GM06990 (cell line): ENCODE results near the gene LRRC37B.
"Not testable (repeated sequence)": the region's sequence is repeated elsewhere in the genome, so short reads cannot be mapped to it uniquely, and the experiment has no call there.

Experiments
- DNase-seq: peaks from one replicate; pipeline ENCODE4 v3.0.0-alpha.2; 2011; ENCODE audit not compliant: insufficient read length; ENCODE audit errors: extremely low read depth
- H3K27me3 ChIP-seq: replicated peaks from 2 replicates; pipeline ENCODE4 v1.6.0; 2011; ENCODE audit warnings: low read length; ENCODE audit not compliant: control insufficient read depth, insufficient read depth
- H3K36me3 ChIP-seq: 2 replicates; pipeline ENCODE4 v1.5.1; 2011; ENCODE audit warnings: low read length; ENCODE audit not compliant: control insufficient read depth, insufficient read depth
- H3K4me3 ChIP-seq: replicated peaks from 2 replicates; pipeline ENCODE4 v1.5.1; 2011; ENCODE audit warnings: low read depth, mild to moderate bottlenecking, control low read depth, low read length
- TF ChIP-seq, protein P1 (sequence below): IDR thresholded peaks from 2 replicates; pipeline ENCODE4 v1.5.1; 2011; ENCODE audit warnings: low read length, control low read depth, mild to moderate bottlenecking, inconsistent platforms; ENCODE audit not compliant: insufficient read depth, poor library complexity, severe bottlenecking

The LRRC37B gene

DNA sequence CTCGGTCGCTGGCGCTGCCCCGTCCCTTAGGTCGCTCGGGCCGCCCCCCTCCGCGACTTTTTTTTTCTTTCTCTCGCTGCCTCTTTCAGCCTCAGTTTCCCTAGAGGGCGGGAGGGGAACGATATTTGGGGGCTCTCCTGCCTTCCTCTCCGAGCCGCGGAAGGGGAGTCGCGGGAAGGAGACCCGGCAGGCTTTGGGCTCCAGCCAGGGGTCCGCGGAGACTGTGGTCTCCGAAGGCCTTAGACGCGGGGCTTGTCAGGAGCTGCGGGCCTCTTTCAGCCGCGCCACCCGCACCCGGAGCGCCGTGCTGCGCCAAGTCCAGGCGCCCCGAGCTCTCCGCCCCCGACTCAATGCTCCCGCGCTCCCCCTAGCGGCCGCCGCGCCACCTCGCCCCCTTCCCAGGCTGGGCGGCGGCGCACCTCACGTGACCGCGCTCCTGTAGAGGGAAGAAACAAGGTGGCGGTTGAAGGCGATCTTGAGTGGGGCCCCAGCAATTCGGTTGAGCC lies at the start of gene LRRC37B:
Gene LRRC37B, plus strand, starts transcription at position 427 of the 506 bp plus-strand sequence. CDS start 14,010 bp downstream, outside the sequence.
- peak within 1 kb of the TSS; percentile 96 for H3K4me3 ChIP-seq
- peak; percentile 90 for DNase-seq
- no peaks in the 10 kb centered on the region for H3K36me3 ChIP-seq
- TF ChIP-seq, protein P1, sequence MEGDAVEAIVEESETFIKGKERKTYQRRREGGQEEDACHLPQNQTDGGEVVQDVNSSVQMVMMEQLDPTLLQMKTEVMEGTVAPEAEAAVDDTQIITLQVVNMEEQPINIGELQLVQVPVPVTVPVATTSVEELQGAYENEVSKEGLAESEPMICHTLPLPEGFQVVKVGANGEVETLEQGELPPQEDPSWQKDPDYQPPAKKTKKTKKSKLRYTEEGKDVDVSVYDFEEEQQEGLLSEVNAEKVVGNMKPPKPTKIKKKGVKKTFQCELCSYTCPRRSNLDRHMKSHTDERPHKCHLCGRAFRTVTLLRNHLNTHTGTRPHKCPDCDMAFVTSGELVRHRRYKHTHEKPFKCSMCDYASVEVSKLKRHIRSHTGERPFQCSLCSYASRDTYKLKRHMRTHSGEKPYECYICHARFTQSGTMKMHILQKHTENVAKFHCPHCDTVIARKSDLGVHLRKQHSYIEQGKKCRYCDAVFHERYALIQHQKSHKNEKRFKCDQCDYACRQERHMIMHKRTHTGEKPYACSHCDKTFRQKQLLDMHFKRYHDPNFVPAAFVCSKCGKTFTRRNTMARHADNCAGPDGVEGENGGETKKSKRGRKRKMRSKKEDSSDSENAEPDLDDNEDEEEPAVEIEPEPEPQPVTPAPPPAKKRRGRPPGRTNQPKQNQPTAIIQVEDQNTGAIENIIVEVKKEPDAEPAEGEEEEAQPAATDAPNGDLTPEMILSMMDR, result peak; percentile 83
- H3K27me3 ChIP-seq, result no peaks in the 10 kb centered on the region

DNA sequence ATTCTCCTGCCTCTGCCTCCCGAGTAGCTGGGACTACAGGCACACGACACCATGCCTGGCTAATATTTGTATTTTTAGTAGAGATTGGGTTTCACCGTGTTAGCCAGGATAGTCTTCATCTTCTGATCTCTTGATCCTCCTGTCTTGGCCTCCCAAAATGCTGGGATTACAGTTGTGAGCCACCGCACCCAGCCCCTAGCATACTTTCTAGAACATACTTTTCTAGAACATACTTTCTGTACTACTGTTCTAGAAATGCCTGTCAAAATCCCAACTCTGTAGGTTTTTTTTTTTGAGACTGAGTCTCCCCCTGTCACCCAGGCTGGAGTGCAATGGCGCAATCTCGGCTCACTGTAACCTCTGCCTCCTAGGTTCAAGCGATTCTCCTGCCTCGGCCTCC lies 43.1 kb upstream of the LRRC37B start:
- H3K36me3 ChIP-seq, H3K27me3 ChIP-seq, DNase-seq, H3K4me3 ChIP-seq: not testable (repeated sequence)

DNA sequence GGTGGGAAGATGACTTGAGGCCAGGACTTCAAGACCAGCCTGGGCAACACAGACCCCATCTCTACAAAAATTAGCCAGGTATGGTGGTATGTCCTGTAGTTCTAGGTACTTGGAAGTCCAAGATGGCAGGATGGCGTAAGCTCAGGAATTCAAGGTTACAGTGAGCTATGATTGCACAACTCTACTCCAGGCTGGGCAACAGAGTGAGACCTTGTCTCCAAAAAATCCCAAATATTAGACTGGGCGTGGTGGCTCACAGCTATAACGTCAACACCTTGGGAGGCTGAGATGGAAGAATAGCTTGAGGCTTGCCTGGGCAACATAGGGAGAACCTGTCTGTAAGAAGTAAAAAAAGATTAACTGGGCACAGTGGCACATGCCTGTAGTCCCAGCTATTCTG lies 39.5 kb upstream of the LRRC37B start:
- TF ChIP-seq, protein P1, result no peak
- no peaks in the 10 kb centered on the region for H3K27me3 ChIP-seq
- H3K4me3 ChIP-seq, result no peak overlapping the region
- peaks cover 2% of the 10 kb centered on the region for H3K36me3 ChIP-seq
- no peak for DNase-seq

DNA sequence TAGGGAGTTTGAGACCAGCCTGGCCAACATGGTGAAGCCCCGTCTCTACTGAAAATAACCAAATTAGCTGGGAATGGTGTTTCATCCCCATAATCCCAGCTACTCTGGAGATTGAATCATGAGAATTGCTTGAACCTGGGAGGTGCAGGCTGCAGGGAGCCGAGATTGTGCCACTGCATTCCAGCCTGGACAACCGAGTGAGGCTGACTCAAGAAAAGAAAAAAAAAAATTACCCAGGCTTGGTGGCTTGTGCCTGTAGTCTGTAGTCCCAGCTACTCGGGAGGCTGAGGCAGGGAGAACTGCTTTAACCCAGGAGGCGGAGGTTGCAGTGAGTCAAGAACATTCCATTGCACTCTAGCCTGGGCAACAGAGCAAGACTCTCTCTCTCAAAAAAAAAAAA lies 36.8 kb upstream of the LRRC37B start:
- H3K4me3 ChIP-seq, H3K36me3 ChIP-seq, H3K27me3 ChIP-seq, DNase-seq: not testable (repeated sequence)

DNA sequence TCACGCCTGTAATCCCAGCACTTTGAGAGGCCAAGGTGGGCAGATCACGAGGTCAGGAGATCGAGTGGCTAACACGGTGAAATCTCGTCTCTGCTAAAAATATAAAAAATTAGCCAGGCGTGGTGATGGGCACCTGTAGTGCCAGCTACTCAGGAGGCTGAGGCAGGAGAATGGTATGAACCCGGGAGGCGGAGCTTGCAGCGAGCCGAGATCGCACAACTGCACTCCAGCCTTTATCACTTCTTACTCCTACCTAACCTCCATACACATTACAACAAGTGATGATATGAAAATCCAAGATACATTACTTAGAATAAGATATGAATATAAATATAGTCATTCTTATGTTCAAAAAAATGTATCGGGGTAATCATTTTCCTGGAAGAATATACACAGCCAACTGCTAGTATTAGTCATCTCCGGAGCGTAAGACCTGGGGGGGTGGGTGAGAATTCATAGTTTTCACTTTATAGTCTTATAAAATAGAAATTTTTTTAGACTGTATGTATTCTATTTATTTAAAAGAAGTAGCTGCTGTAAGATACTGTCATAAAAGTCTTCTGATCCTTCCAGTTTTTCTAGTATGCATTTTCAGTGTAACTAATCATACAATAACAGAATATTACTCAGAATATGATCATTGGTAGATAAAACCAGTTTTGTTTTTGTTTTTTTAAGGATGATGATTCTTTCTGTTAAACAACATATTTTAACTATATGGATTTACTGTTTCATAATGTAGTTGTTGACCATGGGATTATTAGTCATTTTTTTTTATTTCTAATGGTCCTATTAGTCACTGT lies 32.7 kb upstream of the LRRC37B start:
- H3K27me3 ChIP-seq, H3K4me3 ChIP-seq, H3K36me3 ChIP-seq, DNase-seq: not testable (repeated sequence)

DNA sequence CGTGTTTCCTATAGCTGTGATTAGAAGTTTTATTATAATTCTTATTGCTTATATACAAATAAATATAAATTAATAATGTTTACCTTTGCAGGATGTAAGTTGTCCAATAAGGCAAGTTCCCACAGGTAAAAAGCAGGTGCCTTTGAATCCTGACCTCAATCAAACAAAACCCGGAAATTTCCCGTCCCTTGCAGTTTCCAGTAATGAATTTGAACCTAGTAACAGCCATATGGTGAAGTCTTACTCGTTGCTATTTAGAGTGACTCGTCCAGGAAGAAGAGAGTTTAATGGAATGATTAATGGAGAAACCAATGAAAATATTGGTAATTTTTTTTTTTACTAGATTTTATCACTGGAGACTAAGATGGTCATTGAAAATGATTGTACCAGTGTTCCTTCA lies 31.8 kb upstream of the LRRC37B start:
- not testable (repeated sequence) for H3K27me3 ChIP-seq, H3K36me3 ChIP-seq, DNase-seq, H3K4me3 ChIP-seq

DNA sequence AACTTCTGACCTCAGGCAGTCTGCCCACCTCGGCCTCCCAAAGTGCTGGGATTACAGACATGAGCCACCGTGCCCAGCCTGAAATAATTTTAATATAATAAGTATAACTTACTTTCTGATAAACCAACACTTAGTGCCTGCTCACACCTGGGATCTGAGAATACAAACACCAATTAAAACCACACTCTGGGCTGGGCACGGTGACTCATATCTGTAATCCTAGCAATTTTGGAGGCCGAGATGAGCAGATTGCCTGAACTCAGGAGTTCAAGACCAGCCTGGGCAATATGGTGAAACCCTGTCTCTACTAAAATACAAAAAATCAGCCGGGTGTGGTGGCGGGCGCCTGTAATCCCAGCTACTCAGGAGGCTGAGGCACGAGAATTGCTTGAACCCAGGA lies 15.4 kb upstream of the LRRC37B start:
- not testable (repeated sequence) for DNase-seq, H3K27me3 ChIP-seq, H3K4me3 ChIP-seq, H3K36me3 ChIP-seq

DNA sequence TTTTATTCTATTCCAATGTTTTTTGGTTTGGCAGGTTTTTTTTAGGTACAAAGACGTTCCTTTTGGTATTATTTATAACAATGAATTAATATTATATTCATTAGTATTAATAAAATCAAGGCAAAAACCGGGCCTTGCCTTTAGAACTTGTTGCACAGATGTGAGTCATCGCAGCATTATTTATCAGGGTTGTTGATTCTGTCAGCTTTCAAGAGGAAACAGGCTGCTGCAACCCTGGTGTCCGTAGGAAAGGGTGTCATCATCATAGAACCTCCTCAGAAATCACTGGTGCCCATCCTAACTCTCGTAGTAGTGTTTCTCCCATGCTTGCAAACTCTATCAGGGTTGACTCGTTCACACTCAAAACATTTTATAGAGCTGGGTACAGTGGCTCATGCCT lies 10.2 kb upstream of the LRRC37B start:
- Histone ChIP-seq H3K36me3 (peaks cover 7% of the 10 kb centered on the region), H3K27me3 (no peaks in the 10 kb centered on the region), H3K4me3 (no peak overlapping the region)
- DNase-seq, result no peak
- TF ChIP-seq, protein P1, result no peak
